H1 (cell line): ENCODE results near the gene SOX10. TPM values are rescaled to one million over a fixed set of nuclear protein-coding genes. Genes with fewer than 3 reads are reported as not detected.

Experiments
- CBX5 ChIP-seq: fragments of 300-800, 300-1000 bp; sonication (generic); IDR thresholded peaks from 2 replicates; pipeline ENCODE4 v1.7.1; 2016; ENCODE audit warnings: antibody characterized with exemption, low read length, low read depth
- CEBPB ChIP-seq: IDR thresholded peaks from 2 replicates; pipeline ENCODE4 v1.6.1; 2012; ENCODE audit warnings: low read depth, low read length
- CHD2 ChIP-seq: IDR thresholded peaks from 2 replicates; pipeline ENCODE4 v1.6.1; 2012; ENCODE audit warnings: low read length, improper control_type of control experiment
- CTBP2 ChIP-seq: IDR thresholded peaks from 2 replicates; pipeline ENCODE4 v1.7.0; 2011; ENCODE audit warnings: borderline replicate concordance, mild to moderate bottlenecking, moderate library complexity, mixed read lengths, low read length; ENCODE audit not compliant: insufficient read depth, insufficient read length
- E2F6 ChIP-seq: IDR thresholded peaks from 2 replicates; pipeline ENCODE4 v1.6.1; 2012; ENCODE audit warnings: inconsistent platforms
- EGR1 ChIP-seq: IDR thresholded peaks from 2 replicates; pipeline ENCODE4 v1.6.1; 2011; ENCODE audit warnings: low read depth, low read length, borderline replicate concordance
- KDM1A ChIP-seq: fragments of 200-600, 300-600 bp; sonication (generic); IDR thresholded peaks from 2 replicates; pipeline ENCODE4 v1.7.1; 2016; ENCODE audit warnings: mild to moderate bottlenecking, low read length, borderline replicate concordance
- PHF8 ChIP-seq: fragments of 200-600 bp; sonication (generic); conservative IDR thresholded peaks from 2 replicates; pipeline ENCODE4 v1.7.1; 2012; ENCODE audit warnings: low read depth, mild to moderate bottlenecking, inconsistent platforms, low read length, moderate library complexity
- POLR2AphosphoS5 ChIP-seq: IDR thresholded peaks from 2 replicates; pipeline ENCODE4 v1.6.1; 2011; ENCODE audit warnings: low read depth, low read length
- POU5F1 ChIP-seq: IDR thresholded peaks from 2 replicates; pipeline ENCODE4 v1.6.1; 2011; ENCODE audit warnings: low read depth, mild to moderate bottlenecking, low read length, moderate library complexity
- RAD21 ChIP-seq, 2 experiments: IDR thresholded peaks in 1 of 2; conservative IDR thresholded peaks in 1 of 2; 2 replicates each; pipeline ENCODE4 v1.6.1; 2011; ENCODE audit warnings: low read depth in 2 of 2, low read length in 2 of 2, improper control_type of control experiment in 1 of 2, inconsistent platforms in 1 of 2, mild to moderate bottlenecking in 1 of 2, moderate library complexity in 1 of 2
- RBBP5 ChIP-seq: IDR thresholded peaks from 2 replicates; pipeline ENCODE4 v1.7.1; 2012; ENCODE audit warnings: low read depth, mild to moderate bottlenecking, inconsistent platforms, low read length, moderate library complexity, borderline replicate concordance
- RXRA ChIP-seq: IDR thresholded peaks from 2 replicates; pipeline ENCODE4 v1.6.1; 2011; ENCODE audit warnings: low read depth, mild to moderate bottlenecking, low read length, moderate library complexity; ENCODE audit not compliant: insufficient read depth
- SIN3A ChIP-seq, 2 experiments: IDR thresholded peaks in 1 of 2; conservative IDR thresholded peaks in 1 of 2; 2 replicates each; pipeline ENCODE4 v1.6.1; 2011 to 2012; ENCODE audit warnings: low read length in 2 of 2, improper control_type of control experiment in 1 of 2, low read depth in 1 of 2, mild to moderate bottlenecking in 1 of 2
- SP1 ChIP-seq: IDR thresholded peaks from 2 replicates; pipeline ENCODE4 v1.6.1; 2011; ENCODE audit warnings: low read depth, low read length
- SP2 ChIP-seq: IDR thresholded peaks from 2 replicates; pipeline ENCODE4 v1.6.1; 2012; ENCODE audit warnings: mild to moderate bottlenecking, low read length, inconsistent platforms
- SP4 ChIP-seq: IDR thresholded peaks from 2 replicates; pipeline ENCODE4 v1.6.1; 2012; ENCODE audit warnings: low read length, inconsistent platforms
- SUZ12 ChIP-seq: fragments of 200-600 bp; sonication (generic); IDR thresholded peaks from 2 replicates; pipeline ENCODE4 v1.6.1; 2012; ENCODE audit warnings: mild to moderate bottlenecking, inconsistent platforms, low read length, moderate library complexity, mixed read lengths
- TAF1 ChIP-seq: IDR thresholded peaks from 2 replicates; pipeline ENCODE4 v1.6.1; 2011; ENCODE audit warnings: mild to moderate bottlenecking, low read depth, low read length
- TBP ChIP-seq: IDR thresholded peaks from 2 replicates; pipeline ENCODE4 v1.6.1; 2011; ENCODE audit warnings: low read depth, low read length, improper control_type of control experiment
- YY1 ChIP-seq: IDR thresholded peaks from 2 replicates; pipeline ENCODE4 v1.6.1; 2011; ENCODE audit warnings: low read depth, mild to moderate bottlenecking, low read length
- polyA plus RNA-seq, 7 experiments: library from polyadenylated mRNA; depleted of rRNA in 3 of 7; stranded (reverse) in 5 of 7; unstranded in 2 of 7; fragments of >200 nt in 5 of 7; fragments of 200-250 nt in 2 of 7; gene quantifications; 1 replicate in 5 of 7; 2 replicates in 1 of 7; 4 replicates in 1 of 7; pipeline versions ENCODE4 v1.2.1 to v1.2.3, GENCODE V29; 2011 to 2013; ENCODE audit warnings: missing spikeins in 2 of 7, mixed read lengths in 2 of 7
- total RNA-seq: library from RNA; stranded (reverse); fragmentation: NEBNext Ultra II Directional; extraction: Animal tissue kit (Norgen Biotek cat#: 25700); gene quantifications from 2 replicates; pipeline ENCODE4 v1.2.1, GENCODE V29; 2021
- TF ChIP-seq, protein P1 (sequence below): IDR thresholded peaks from 2 replicates; pipeline ENCODE4 v1.6.1; 2011; ENCODE audit warnings: low read length, improper control_type of control experiment

The SOX10 gene
- total and polyA plus RNA-seq, 2 of the 8 experiments (the other 6 are each of a cell fraction or from before 2014, with no cell fraction given), result 2.7 TPM

DNA sequence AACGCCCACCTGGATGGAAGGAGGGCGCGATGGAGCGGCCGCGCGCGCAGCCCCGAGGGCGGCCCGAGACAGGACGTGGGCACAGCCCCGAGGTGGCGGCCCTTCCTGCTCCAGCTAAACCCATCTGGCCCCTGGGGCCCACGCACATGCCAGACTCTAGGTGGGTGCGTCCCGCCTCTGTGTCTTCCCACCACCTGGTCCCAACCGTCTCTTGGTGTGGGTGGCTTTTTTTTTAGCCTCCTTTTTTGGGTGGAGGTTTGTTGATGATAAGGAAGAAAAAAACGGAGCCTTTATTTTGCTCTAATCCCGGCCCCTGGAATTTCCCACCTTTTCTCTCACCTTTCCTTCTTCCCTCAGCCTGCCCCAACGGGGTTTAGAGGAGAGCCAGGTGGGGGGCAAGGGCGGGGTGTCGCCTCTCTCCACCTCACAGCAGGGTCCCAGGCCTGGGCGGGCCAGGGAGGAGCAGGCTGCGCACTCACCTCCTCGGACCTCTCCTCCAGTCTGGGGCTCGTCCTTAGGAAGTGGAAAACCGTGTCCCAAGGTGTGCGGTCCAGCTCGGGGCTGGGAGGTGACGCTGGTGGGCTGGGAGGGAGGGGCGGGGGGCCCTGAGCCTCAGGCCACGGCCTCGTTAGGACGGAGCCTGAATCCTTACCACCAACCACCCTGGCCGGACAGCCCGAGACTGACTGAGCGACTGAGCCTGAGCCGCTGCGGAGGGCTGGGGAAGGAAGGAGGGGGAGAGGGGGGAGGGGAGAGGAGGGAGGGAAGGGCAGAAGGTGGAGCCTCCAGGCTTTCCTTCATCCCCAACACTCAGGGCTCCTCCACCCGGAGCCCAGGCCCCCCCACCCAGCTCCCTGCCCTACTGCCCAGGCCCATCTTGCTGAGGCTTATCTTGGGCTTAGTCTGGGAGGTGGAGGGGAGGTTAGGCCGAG, at the start of gene SOX10 (continued):
- no peak for TF ChIP-seq RXRA
- peak; percentile 46; the same call in 1 of the 2 replicates for TF ChIP-seq POLR2AphosphoS5
- peak in 1 of 2 experiments; percentile 43; a peak in 1 of 4 replicates for TF ChIP-seq SIN3A (conservative IDR thresholded peaks at IDR 0.05 in 1 of 2, IDR thresholded peaks at IDR 0.05 in 1 of 2; ENCODE audit: low read depth in 1 of 2, low read length in 2 of 2)
- TF ChIP-seq KDM1A, result no peak
- no peak for TF ChIP-seq YY1
- TF ChIP-seq TAF1, result peak; percentile 80
- TF ChIP-seq SP4, result no peak
- no peak for TF ChIP-seq CBX5
- no peak for TF ChIP-seq RAD21 (IDR thresholded peaks at IDR 0.05 in 1 of 2, conservative IDR thresholded peaks at IDR 0.05 in 1 of 2; ENCODE audit: low read depth in 2 of 2, low read length in 2 of 2)
- TF ChIP-seq SP1, result no peak
- peak; percentile 61; the same call in 1 of the 2 replicates for TF ChIP-seq TBP
- no peak for TF ChIP-seq EGR1
- peak; percentile 20; the same call in 1 of the 2 replicates for TF ChIP-seq SUZ12
- TF ChIP-seq PHF8, result no peak
- TF ChIP-seq CTBP2, result peak; percentile 2
- TF ChIP-seq CEBPB, result no peak
- no peak for TF ChIP-seq RBBP5
- TF ChIP-seq, protein P1, sequence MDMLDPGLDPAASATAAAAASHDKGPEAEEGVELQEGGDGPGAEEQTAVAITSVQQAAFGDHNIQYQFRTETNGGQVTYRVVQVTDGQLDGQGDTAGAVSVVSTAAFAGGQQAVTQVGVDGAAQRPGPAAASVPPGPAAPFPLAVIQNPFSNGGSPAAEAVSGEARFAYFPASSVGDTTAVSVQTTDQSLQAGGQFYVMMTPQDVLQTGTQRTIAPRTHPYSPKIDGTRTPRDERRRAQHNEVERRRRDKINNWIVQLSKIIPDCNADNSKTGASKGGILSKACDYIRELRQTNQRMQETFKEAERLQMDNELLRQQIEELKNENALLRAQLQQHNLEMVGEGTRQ, result no peak
- TF ChIP-seq E2F6, result peak; percentile 64; the same call in 1 of the 2 replicates
- no peak for TF ChIP-seq SP2
- no peak for TF ChIP-seq POU5F1
- TF ChIP-seq CHD2, result no peak
